Adrenal gland (tissue), 5 donors: ENCODE data around the gene JUND.

Source experiments
- CTCF ChIP-seq, 6 experiments: fragments of 450-650 bp in 4 of 6; fragments of 200-600 bp in 2 of 6; sonication (generic) in 1 of 6; IDR thresholded peaks; 1 replicate in 5 of 6; 2 replicates in 1 of 6; pipeline versions ENCODE4 v1.5.1 to v1.8.0; 2016 to 2021; ENCODE audit warnings: antibody characterized with exemption in 6 of 6, mild to moderate bottlenecking in 2 of 6, moderate library complexity in 1 of 6
- POLR2A ChIP-seq, 2 donors: fragments of 450-650 bp; IDR thresholded peaks; one replicate each; pipeline ENCODE4 v1.6.1; 2017; ENCODE audit warnings: antibody characterized with exemption in 2 of 2, mild to moderate bottlenecking in 2 of 2, moderate library complexity in 1 of 2
- donor health status: DM: no; HTN: no; CAD: no.

DNA sequence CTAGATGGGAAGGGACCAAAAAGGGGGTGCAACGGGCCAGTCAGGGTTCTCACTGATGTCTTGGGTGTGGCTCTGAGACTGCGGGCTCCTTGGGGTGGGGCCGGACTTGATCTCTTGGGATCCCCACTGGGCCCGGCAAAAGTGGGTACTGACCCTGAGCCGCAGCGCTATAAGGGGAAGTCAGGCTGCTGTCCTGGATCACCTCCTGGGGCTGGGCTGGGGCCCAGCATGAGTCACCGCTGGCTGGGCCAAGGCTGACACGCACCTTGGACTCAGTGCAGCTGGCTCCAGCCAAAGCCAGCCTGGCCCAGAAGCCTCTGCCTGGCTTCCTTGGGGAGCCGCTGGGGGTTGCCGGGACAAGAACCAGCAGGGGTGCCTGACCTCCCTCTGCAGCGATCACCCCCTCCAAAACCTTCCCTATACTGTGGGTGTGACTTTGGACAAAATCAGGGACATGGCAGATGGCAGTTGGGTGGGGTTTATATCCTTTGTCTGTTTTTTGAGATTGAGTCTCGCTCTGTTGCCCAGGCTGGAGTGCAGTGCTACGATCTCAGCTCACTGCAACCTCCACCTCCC, 6.6 kb downstream of the JUND start:
- TF ChIP-seq CTCF (IDR thresholded peaks at IDR 0.05), result peak in 2 of 6 experiments; percentile 17 to 21
- TF ChIP-seq POLR2A (IDR thresholded peaks at IDR 0.05), result peak; percentile 39 to 62
